ENCODE measurements around the gene SGTA.

Gene SGTA

GRCh38 chr19:2809387-2810140, 26.5 kb upstream of the SGTA start:
- no peak for DNase-seq (ENCODE audit: low spot score)
- Histone ChIP-seq H3K4me3 (no peak overlapping the region), H3K27ac (no peak overlapping the region)
- no peak for TF ChIP-seq CTCF (IDR thresholded peaks at IDR 0.05)

- H3K4me3 ChIP-seq, result no peak overlapping the region
- TF ChIP-seq CTCF (IDR thresholded peaks at IDR 0.05), result no peak
- no peak for DNase-seq (ENCODE audit: low spot score)
- no peak overlapping the region for H3K27ac ChIP-seq
Measured at GRCh38 chr19:2808129-2808941, 25.3 kb upstream of the SGTA start.

- Histone ChIP-seq H3K27ac (no peak overlapping the region), H3K4me3 (no peak overlapping the region)
- no peak for TF ChIP-seq CTCF (IDR thresholded peaks at IDR 0.05)
- DNase-seq (ENCODE audit: low spot score), result no peak
Measured at GRCh38 chr19:2807379-2808128, 24.5 kb upstream of the SGTA start.

GRCh38 chr19:2806736-2807378, 23.8 kb upstream of the SGTA start:
- no peak overlapping the region for H3K4me3 ChIP-seq
- no peak for TF ChIP-seq CTCF (IDR thresholded peaks at IDR 0.05)
- H3K27ac ChIP-seq, result no peak overlapping the region
- no peak for DNase-seq (ENCODE audit: low spot score)

- no peak for DNase-seq (ENCODE audit: low spot score)
- TF ChIP-seq CTCF (IDR thresholded peaks at IDR 0.05), result no peak
Measured at GRCh38 chr19:2805991-2806649, 23.0 kb upstream of the SGTA start.

GRCh38 chr19:2805261-2805900, 22.3 kb upstream of the SGTA start:
- H3K27ac ChIP-seq, result no peak overlapping the region
- TF ChIP-seq CTCF (IDR thresholded peaks at IDR 0.05), result no peak
- DNase-seq (ENCODE audit: low spot score), result no peak
- no peak overlapping the region for H3K4me3 ChIP-seq

More at GRCh38 chr19:2805991-2806649, 23.0 kb upstream of the SGTA start:
- no peak overlapping the region for H3K27ac ChIP-seq
- H3K4me3 ChIP-seq, result no peak overlapping the region

Measured in coronary artery (tissue), 2 donors.